Subcutaneous abdominal adipose tissue (tissue), 5 donors: Measurements from ENCODE around the gene OR2A1.
"Not testable (repeated sequence)": the region's sequence is repeated elsewhere in the genome, so short reads cannot be mapped to it uniquely, and the experiment has no call there.

ENCODE experiments used
- H3K27ac ChIP-seq: one replicate; pipeline ENCODE4 v1.7.0; 2013; ENCODE audit warnings: low read depth, mild to moderate bottlenecking, inconsistent platforms, low read length, moderate library complexity
- H3K27me3 ChIP-seq, 5 donors: one replicate each; pipeline ENCODE4 v1.7.0; 2013; ENCODE audit warnings: low read length in 5 of 5, inconsistent platforms in 1 of 5; ENCODE audit not compliant: control insufficient read depth in 5 of 5, insufficient read depth in 4 of 5
- H3K36me3 ChIP-seq, 5 donors: one replicate each; pipeline ENCODE4 v1.7.0; 2013; ENCODE audit warnings: low read length in 5 of 5; ENCODE audit not compliant: control insufficient read depth in 5 of 5, insufficient read depth in 5 of 5
- H3K4me1 ChIP-seq, 5 donors: one replicate each; pipeline ENCODE4 v1.7.0; 2013; ENCODE audit warnings: low read length in 5 of 5, mild to moderate bottlenecking in 3 of 5, moderate library complexity in 1 of 5; ENCODE audit not compliant: control insufficient read depth in 5 of 5, insufficient read depth in 5 of 5
- H3K4me3 ChIP-seq, 5 donors: one replicate each; pipeline ENCODE4 v1.7.0; 2013; ENCODE audit warnings: low read length in 5 of 5, low read depth in 1 of 5
- H3K9ac ChIP-seq, 5 donors: one replicate each; pipeline ENCODE4 v1.7.0; 2013; ENCODE audit warnings: low read length in 5 of 5, mild to moderate bottlenecking in 4 of 5, moderate library complexity in 3 of 5
- H3K9me3 ChIP-seq, 5 donors: one replicate each; pipeline ENCODE4 v1.7.0; 2013; ENCODE audit warnings: low read length in 5 of 5; ENCODE audit not compliant: control insufficient read depth in 5 of 5
- donor health status: healthy.
- donor health status: healthy.
- donor health status: healthy.
- donor health status: healthy.
- donor health status: healthy.

The OR2A1 gene

GRCh38 chr7:144311872-144312469 lies at the start of gene OR2A1:
Gene OR2A1, plus strand, starts transcription at chr7:144312419. Its CDS starts 5,706 bp downstream, at chr7:144318125.
- not testable (repeated sequence) for H3K27ac ChIP-seq, H3K36me3 ChIP-seq, H3K4me3 ChIP-seq, H3K27me3 ChIP-seq, H3K9ac ChIP-seq, H3K9me3 ChIP-seq, H3K4me1 ChIP-seq

GRCh38 chr7:144264692-144265091 lies 47.5 kb upstream of the OR2A1 start, which contains the start of gene OR2A7:
Gene OR2A7, minus strand, starts transcription at chr7:144264792. Its CDS starts 5,164 bp downstream, at chr7:144259628.
- not testable (repeated sequence) for H3K9me3 ChIP-seq, H3K27me3 ChIP-seq, H3K4me3 ChIP-seq, H3K4me1 ChIP-seq, H3K9ac ChIP-seq, H3K36me3 ChIP-seq, H3K27ac ChIP-seq

- H3K9me3 ChIP-seq, H3K4me3 ChIP-seq, H3K9ac ChIP-seq, H3K27me3 ChIP-seq, H3K36me3 ChIP-seq, H3K27ac ChIP-seq, H3K4me1 ChIP-seq: not testable (repeated sequence)
These were observed 43.0 kb upstream of the OR2A1 start, which contains the start of gene CTAGE8 for GRCh38 chr7:144269188-144269587. Gene CTAGE8, minus strand, starts transcription at chr7:144269288. Its CDS starts 38 bp downstream, at chr7:144269250.

- not testable (repeated sequence) for H3K27ac ChIP-seq, H3K9me3 ChIP-seq, H3K9ac ChIP-seq, H3K4me1 ChIP-seq, H3K36me3 ChIP-seq, H3K27me3 ChIP-seq, H3K4me3 ChIP-seq
These were observed 36.9 kb upstream of the OR2A1 start for GRCh38 chr7:144275281-144275680.

GRCh38 chr7:144280010-144280409 lies 32.2 kb upstream of the OR2A1 start:
- H3K4me1 ChIP-seq, H3K27ac ChIP-seq, H3K9me3 ChIP-seq, H3K36me3 ChIP-seq, H3K9ac ChIP-seq, H3K4me3 ChIP-seq, H3K27me3 ChIP-seq: not testable (repeated sequence)

- not testable (repeated sequence) for H3K36me3 ChIP-seq, H3K27me3 ChIP-seq, H3K4me3 ChIP-seq, H3K9me3 ChIP-seq, H3K27ac ChIP-seq, H3K9ac ChIP-seq, H3K4me1 ChIP-seq
These were observed 30.2 kb upstream of the OR2A1 start for GRCh38 chr7:144281981-144282380.

GRCh38 chr7:144282490-144282889 lies 29.7 kb upstream of the OR2A1 start:
- not testable (repeated sequence) for H3K27ac ChIP-seq, H3K9me3 ChIP-seq, H3K9ac ChIP-seq, H3K27me3 ChIP-seq, H3K4me3 ChIP-seq, H3K4me1 ChIP-seq, H3K36me3 ChIP-seq

GRCh38 chr7:144283716-144284115 lies 28.5 kb upstream of the OR2A1 start:
- H3K27ac ChIP-seq, H3K9ac ChIP-seq, H3K4me1 ChIP-seq, H3K36me3 ChIP-seq, H3K9me3 ChIP-seq, H3K27me3 ChIP-seq, H3K4me3 ChIP-seq: not testable (repeated sequence)

- H3K9me3 ChIP-seq, H3K27ac ChIP-seq, H3K4me3 ChIP-seq, H3K36me3 ChIP-seq, H3K4me1 ChIP-seq, H3K27me3 ChIP-seq, H3K9ac ChIP-seq: not testable (repeated sequence)
These were observed 24.9 kb upstream of the OR2A1 start for GRCh38 chr7:144287171-144287784.

GRCh38 chr7:144291607-144292006 lies 20.6 kb upstream of the OR2A1 start:
- not testable (repeated sequence) for H3K27me3 ChIP-seq, H3K9me3 ChIP-seq

More at GRCh38 chr7:144291607-144292006, 20.6 kb upstream of the OR2A1 start:
- not testable (repeated sequence) for H3K4me3 ChIP-seq, H3K36me3 ChIP-seq, H3K27ac ChIP-seq, H3K4me1 ChIP-seq, H3K9ac ChIP-seq
